SK-N-SH treated with all-trans-retinoic acid at 6 μM for 48 hours (cell line): ENCODE measurements around the gene HSPA12A.

ENCODE experiments used
- ATAC-seq: fragments of 200-7000 bp; cut with Tn5 transposase; 3 replicates; pipeline ENCODE4 v1.9.1; 2020; ENCODE audit warnings: mild to moderate bottlenecking, moderate library complexity
- ARNTL ChIP-seq: fragments of 450-650 bp; formaldehyde crosslinking; IDR thresholded peaks from 2 replicates; pipeline ENCODE4 v1.5.0; 2020; ENCODE audit warnings: low read depth, mild to moderate bottlenecking, moderate library complexity, borderline replicate concordance
- BACH2 ChIP-seq: fragments of 250-450 bp; sonication (Bioruptor Pico); IDR thresholded peaks from 2 replicates; pipeline ENCODE4 v1.9.0; 2021; ENCODE audit warnings: mild to moderate bottlenecking, borderline replicate concordance
- CSDC2 ChIP-seq: fragments of 250-450 bp; sonication (Bioruptor Pico); IDR thresholded peaks from 2 replicates; pipeline ENCODE4 v1.5.0; 2020; ENCODE audit warnings: mild to moderate bottlenecking, moderate library complexity
- ESRRG ChIP-seq: fragments of 250-450 bp; sonication (Bioruptor Pico); IDR thresholded peaks from 2 replicates; pipeline ENCODE4 v1.6.1; 2021; ENCODE audit warnings: mild to moderate bottlenecking
- GLIS3 ChIP-seq: fragments of 250-450 bp; sonication (Bioruptor Pico); IDR thresholded peaks from 2 replicates; pipeline ENCODE4 v1.5.0; 2020; ENCODE audit warnings: mild to moderate bottlenecking, moderate library complexity
- ISL1 ChIP-seq: fragments of 250-450 bp; sonication (Bioruptor Pico); IDR thresholded peaks from 2 replicates; pipeline ENCODE4 v2.1.2; 2022; ENCODE audit warnings: mild to moderate bottlenecking, moderate library complexity
- OSR1 ChIP-seq: fragments of 250-450 bp; sonication (Bioruptor Pico); IDR thresholded peaks from 2 replicates; pipeline ENCODE4 v1.8.0; 2022; ENCODE audit warnings: moderate library complexity, mild to moderate bottlenecking, inconsistent platforms
- PATZ1 ChIP-seq: fragments of 250-450 bp; sonication (Bioruptor Pico); IDR thresholded peaks from 2 replicates; pipeline ENCODE4 v1.8.0; 2020; ENCODE audit warnings: mild to moderate bottlenecking, moderate library complexity, borderline replicate concordance
- POU6F1 ChIP-seq: fragments of 250-450 bp; sonication (Bioruptor Pico); IDR thresholded peaks from 2 replicates; pipeline ENCODE4 v1.8.0; 2021; ENCODE audit warnings: low read depth, mild to moderate bottlenecking, moderate library complexity, borderline replicate concordance
- PPARA ChIP-seq: fragments of 250-450 bp; sonication (Bioruptor Pico); IDR thresholded peaks from 2 replicates; pipeline ENCODE4 v1.5.0; 2020; ENCODE audit warnings: mild to moderate bottlenecking, borderline replicate concordance
- RARB ChIP-seq: fragments of 250-450 bp; sonication (Bioruptor Pico); IDR thresholded peaks from 2 replicates; pipeline ENCODE4 v1.8.0; 2021; ENCODE audit warnings: mild to moderate bottlenecking, moderate library complexity
- SNAI2 ChIP-seq: fragments of 250-450 bp; sonication (Bioruptor Pico); IDR thresholded peaks from 2 replicates; pipeline ENCODE4 v1.5.0; 2020; ENCODE audit warnings: mild to moderate bottlenecking, moderate library complexity
- TCF4 ChIP-seq: fragments of 250-450 bp; sonication (Bioruptor Pico); IDR thresholded peaks from 2 replicates; pipeline ENCODE4 v1.8.0; 2021; ENCODE audit warnings: mild to moderate bottlenecking, moderate library complexity, borderline replicate concordance
- TOX ChIP-seq: fragments of 250-450 bp; sonication (Bioruptor Pico); IDR thresholded peaks from 2 replicates; pipeline ENCODE4 v1.8.0; 2021; ENCODE audit warnings: mild to moderate bottlenecking, moderate library complexity, borderline replicate concordance
- ZC3H10 ChIP-seq: fragments of 250-450 bp; sonication (Bioruptor Pico); IDR thresholded peaks from 2 replicates; pipeline ENCODE4 v1.5.1; 2021; ENCODE audit warnings: mild to moderate bottlenecking, moderate library complexity
- ZNF70 ChIP-seq: fragments of 450-650 bp; formaldehyde crosslinking; IDR thresholded peaks from 2 replicates; pipeline ENCODE4 v1.5.0; 2020; ENCODE audit warnings: mild to moderate bottlenecking, moderate library complexity
- TF ChIP-seq, protein P1 (sequence below): fragments of 250-450 bp; sonication (Bioruptor Pico); IDR thresholded peaks from 2 replicates; pipeline ENCODE4 v1.5.1; 2021; ENCODE audit warnings: mild to moderate bottlenecking, moderate library complexity
- TF ChIP-seq, protein P2 (sequence below): fragments of 250-450 bp; sonication (Bioruptor Pico); IDR thresholded peaks from 2 replicates; pipeline ENCODE4 v1.5.0; 2020; ENCODE audit warnings: mild to moderate bottlenecking, moderate library complexity
- TF ChIP-seq, protein P3 (sequence below): fragments of 250-450 bp; sonication (Bioruptor Pico); IDR thresholded peaks from 2 replicates; pipeline ENCODE4 v1.5.1; 2020; ENCODE audit warnings: low read depth, mild to moderate bottlenecking, moderate library complexity

Gene HSPA12A

GRCh38 chr10:116775488-116776400 lies 33.4 kb upstream of the HSPA12A start:
- TF ChIP-seq SNAI2 = no peak
- no peak for ATAC-seq

DNA sequence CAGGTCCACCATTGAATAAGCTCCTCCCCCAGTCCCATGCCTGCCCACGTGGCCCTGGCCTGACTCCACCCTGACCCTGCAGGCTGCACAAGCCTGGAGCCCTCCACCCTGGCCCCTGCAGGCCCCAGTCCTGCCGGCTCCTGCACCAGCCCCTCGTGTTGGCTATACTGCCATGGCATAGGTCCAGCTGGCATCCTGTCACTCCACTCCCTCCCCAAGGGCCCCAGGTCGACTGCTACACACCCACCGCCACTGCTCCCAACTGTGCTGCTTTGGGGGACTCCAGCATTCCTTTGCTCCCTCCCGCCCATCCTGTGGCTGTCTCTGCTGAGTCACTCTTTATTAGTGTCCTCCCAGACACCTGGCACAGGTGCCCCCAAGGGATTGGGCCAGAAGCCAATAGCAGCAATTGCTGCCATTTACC lies 32.4 kb upstream of the HSPA12A start:
- ATAC-seq = no peak
- TF ChIP-seq POU6F1 (CRISPR knock-in tag) (no peak), ZNF70 (no peak), ISL1 (no peak), TCF4 (CRISPR knock-in tag) (no peak), PPARA (CRISPR knock-in tag) (no peak), BACH2 (CRISPR knock-in tag) (no peak), CSDC2 (CRISPR knock-in tag) (no peak), ZC3H10 (CRISPR knock-in tag) (no peak), GLIS3 (CRISPR knock-in tag) (no peak), OSR1 (CRISPR knock-in tag) (no peak), RARB (no peak), PATZ1 (CRISPR knock-in tag) (no peak)
- TF ChIP-seq, protein P1, sequence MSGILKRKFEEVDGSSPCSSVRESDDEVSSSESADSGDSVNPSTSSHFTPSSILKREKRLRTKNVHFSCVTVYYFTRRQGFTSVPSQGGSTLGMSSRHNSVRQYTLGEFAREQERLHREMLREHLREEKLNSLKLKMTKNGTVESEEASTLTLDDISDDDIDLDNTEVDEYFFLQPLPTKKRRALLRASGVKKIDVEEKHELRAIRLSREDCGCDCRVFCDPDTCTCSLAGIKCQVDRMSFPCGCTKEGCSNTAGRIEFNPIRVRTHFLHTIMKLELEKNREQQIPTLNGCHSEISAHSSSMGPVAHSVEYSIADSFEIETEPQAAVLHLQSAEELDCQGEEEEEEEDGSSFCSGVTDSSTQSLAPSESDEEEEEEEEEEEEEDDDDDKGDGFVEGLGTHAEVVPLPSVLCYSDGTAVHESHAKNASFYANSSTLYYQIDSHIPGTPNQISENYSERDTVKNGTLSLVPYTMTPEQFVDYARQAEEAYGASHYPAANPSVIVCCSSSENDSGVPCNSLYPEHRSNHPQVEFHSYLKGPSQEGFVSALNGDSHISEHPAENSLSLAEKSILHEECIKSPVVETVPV (CRISPR knock-in tag) = no peak
- TF ChIP-seq, protein P2, sequence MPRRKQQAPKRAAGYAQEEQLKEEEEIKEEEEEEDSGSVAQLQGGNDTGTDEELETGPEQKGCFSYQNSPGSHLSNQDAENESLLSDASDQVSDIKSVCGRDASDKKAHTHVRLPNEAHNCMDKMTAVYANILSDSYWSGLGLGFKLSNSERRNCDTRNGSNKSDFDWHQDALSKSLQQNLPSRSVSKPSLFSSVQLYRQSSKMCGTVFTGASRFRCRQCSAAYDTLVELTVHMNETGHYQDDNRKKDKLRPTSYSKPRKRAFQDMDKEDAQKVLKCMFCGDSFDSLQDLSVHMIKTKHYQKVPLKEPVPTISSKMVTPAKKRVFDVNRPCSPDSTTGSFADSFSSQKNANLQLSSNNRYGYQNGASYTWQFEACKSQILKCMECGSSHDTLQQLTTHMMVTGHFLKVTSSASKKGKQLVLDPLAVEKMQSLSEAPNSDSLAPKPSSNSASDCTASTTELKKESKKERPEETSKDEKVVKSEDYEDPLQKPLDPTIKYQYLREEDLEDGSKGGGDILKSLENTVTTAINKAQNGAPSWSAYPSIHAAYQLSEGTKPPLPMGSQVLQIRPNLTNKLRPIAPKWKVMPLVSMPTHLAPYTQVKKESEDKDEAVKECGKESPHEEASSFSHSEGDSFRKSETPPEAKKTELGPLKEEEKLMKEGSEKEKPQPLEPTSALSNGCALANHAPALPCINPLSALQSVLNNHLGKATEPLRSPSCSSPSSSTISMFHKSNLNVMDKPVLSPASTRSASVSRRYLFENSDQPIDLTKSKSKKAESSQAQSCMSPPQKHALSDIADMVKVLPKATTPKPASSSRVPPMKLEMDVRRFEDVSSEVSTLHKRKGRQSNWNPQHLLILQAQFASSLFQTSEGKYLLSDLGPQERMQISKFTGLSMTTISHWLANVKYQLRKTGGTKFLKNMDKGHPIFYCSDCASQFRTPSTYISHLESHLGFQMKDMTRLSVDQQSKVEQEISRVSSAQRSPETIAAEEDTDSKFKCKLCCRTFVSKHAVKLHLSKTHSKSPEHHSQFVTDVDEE (CRISPR knock-in tag) = no peak
- TF ChIP-seq, protein P3, sequence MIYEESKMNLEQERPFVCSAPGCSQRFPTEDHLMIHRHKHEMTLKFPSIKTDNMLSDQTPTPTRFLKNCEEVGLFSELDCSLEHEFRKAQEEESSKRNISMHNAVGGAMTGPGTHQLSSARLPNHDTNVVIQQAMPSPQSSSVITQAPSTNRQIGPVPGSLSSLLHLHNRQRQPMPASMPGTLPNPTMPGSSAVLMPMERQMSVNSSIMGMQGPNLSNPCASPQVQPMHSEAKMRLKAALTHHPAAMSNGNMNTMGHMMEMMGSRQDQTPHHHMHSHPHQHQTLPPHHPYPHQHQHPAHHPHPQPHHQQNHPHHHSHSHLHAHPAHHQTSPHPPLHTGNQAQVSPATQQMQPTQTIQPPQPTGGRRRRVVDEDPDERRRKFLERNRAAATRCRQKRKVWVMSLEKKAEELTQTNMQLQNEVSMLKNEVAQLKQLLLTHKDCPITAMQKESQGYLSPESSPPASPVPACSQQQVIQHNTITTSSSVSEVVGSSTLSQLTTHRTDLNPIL (CRISPR knock-in tag) = no peak

GRCh38 chr10:116772909-116773705 lies 30.7 kb upstream of the HSPA12A start:
- ATAC-seq = no peak
- TF ChIP-seq ARNTL (CRISPR knock-in tag) (no peak), ISL1 (no peak), ZC3H10 (CRISPR knock-in tag) (no peak), ESRRG (CRISPR knock-in tag) (no peak), GLIS3 (CRISPR knock-in tag) (no peak), RARB (no peak), TOX (CRISPR knock-in tag) (no peak)
- TF ChIP-seq, all 23 proteins: peak for 0
